Measurements from ENCODE around the gene SRSF3.

DNA sequence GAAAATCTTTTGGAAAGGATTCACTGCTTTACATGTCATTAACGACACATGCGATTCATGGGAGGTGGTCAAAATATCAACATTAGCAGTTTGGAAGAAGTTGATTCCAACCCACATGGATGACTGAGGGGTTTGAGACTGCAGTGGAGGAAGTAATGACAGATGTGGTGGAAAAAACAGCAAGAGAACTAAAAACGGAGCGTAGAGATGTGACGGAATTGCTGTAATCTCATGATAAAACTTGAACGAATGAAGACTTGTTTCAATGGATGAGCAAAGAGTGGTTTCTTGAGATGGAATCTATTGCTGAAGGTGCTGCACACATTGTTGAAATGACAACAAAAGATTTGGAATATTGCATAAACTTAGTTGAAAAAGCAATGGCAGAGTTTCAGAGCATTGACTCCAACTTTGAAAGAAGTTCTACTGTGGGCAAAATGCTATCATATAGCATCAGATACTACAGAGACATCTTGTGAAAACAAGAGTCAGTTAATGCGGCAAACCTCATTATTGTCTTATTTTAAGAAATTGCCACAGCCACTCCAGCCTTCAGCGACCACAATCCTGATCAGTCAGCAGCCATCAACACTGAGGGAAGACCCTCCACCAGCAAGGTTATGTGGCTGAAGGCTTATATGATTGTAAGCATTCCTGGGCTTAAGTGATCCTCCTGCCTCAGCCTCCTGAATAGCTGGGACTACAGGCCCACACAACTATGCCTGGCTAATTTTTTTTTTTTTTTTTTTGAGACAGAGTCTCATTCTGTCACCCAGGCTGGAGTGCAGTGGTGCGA is 19.2 kb downstream of the SRSF3 start:
- TF ChIP-seq POLR2AphosphoS5 (IDR thresholded peaks at IDR 0.05; ENCODE audit: low read depth, low read length): no peak
- TF ChIP-seq TAF1 (IDR thresholded peaks at IDR 0.05; ENCODE audit: borderline replicate concordance, insufficient read depth, low read length): no peak
- TF ChIP-seq, protein P1, sequence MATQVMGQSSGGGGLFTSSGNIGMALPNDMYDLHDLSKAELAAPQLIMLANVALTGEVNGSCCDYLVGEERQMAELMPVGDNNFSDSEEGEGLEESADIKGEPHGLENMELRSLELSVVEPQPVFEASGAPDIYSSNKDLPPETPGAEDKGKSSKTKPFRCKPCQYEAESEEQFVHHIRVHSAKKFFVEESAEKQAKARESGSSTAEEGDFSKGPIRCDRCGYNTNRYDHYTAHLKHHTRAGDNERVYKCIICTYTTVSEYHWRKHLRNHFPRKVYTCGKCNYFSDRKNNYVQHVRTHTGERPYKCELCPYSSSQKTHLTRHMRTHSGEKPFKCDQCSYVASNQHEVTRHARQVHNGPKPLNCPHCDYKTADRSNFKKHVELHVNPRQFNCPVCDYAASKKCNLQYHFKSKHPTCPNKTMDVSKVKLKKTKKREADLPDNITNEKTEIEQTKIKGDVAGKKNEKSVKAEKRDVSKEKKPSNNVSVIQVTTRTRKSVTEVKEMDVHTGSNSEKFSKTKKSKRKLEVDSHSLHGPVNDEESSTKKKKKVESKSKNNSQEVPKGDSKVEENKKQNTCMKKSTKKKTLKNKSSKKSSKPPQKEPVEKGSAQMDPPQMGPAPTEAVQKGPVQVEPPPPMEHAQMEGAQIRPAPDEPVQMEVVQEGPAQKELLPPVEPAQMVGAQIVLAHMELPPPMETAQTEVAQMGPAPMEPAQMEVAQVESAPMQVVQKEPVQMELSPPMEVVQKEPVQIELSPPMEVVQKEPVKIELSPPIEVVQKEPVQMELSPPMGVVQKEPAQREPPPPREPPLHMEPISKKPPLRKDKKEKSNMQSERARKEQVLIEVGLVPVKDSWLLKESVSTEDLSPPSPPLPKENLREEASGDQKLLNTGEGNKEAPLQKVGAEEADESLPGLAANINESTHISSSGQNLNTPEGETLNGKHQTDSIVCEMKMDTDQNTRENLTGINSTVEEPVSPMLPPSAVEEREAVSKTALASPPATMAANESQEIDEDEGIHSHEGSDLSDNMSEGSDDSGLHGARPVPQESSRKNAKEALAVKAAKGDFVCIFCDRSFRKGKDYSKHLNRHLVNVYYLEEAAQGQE (IDR thresholded peaks at IDR 0.05; ENCODE audit: insufficient read depth in 1 of 2, low read depth in 2 of 2, low read length in 2 of 2): no peak
- TF ChIP-seq SIN3A (IDR thresholded peaks at IDR 0.05; ENCODE audit: borderline replicate concordance, insufficient read depth, low read length): no peak
- TF ChIP-seq FOXP2 (optimal IDR thresholded peaks at IDR 0.05; ENCODE audit: borderline replicate concordance, extremely low read depth, extremely low read length, insufficient read depth): no peak

Data from PFSK-1 (cell line).